Upper lobe of left lung (tissue), 6 donors: ENCODE results near the gene PLXNA2. TPM values are rescaled to one million over a fixed set of nuclear protein-coding genes. Genes with fewer than 3 reads are reported as not detected.

Experiments used
- ATAC-seq, 2 donors: fragments of 200-7000 bp; cut with Tn5 transposase; one replicate each; pipeline ENCODE4 v1.9.1; 2022; ENCODE audit warnings: mild to moderate bottlenecking in 2 of 2, moderate library complexity in 2 of 2; ENCODE audit not compliant: low FRiP score in 2 of 2
- DNase-seq, 2 donors: peaks; one replicate each; pipeline ENCODE4 v3.0.0-alpha.2; 2019 to 2020
- H3K27ac ChIP-seq, 4 donors: fragments of 200-600 bp; sonication (generic); one replicate each; pipeline ENCODE4 v1.5.1; 2016 to 2019
- H3K27me3 ChIP-seq, 4 donors: fragments of 200-600 bp; sonication (generic); one replicate each; pipeline ENCODE4 v1.5.1; 2017 to 2019
- H3K36me3 ChIP-seq, 4 donors: fragments of 200-600 bp; sonication (generic); one replicate each; pipeline ENCODE4 v1.5.1; 2016 to 2019
- H3K4me1 ChIP-seq, 4 donors: fragments of 200-600 bp; sonication (generic); one replicate each; pipeline ENCODE4 v1.5.1; 2018 to 2019
- H3K4me3 ChIP-seq, 4 donors: fragments of 200-600 bp; sonication (generic); one replicate each; pipeline ENCODE4 v1.5.1; 2017 to 2019; ENCODE audit warnings: mild to moderate bottlenecking in 2 of 4, moderate library complexity in 1 of 4
- H3K9me3 ChIP-seq, 4 donors: fragments of 200-600 bp; sonication (generic); one replicate each; pipeline ENCODE4 v1.5.1; 2018 to 2019
- EP300 ChIP-seq, 4 donors: sonication (generic); formaldehyde crosslinking; IDR thresholded peaks; one replicate each; pipeline ENCODE4 v1.5.1; 2017; ENCODE audit warnings: antibody characterized with exemption in 4 of 4, control low read depth in 2 of 4
- POLR2A ChIP-seq, 4 donors: fragments of 450-650 bp; IDR thresholded peaks; one replicate each; pipeline ENCODE4 v1.5.1; 2016 to 2017; ENCODE audit warnings: antibody characterized with exemption in 4 of 4, mild to moderate bottlenecking in 2 of 4
- POLR2AphosphoS5 ChIP-seq, 2 donors: sonication (generic); formaldehyde crosslinking; IDR thresholded peaks; one replicate each; pipeline ENCODE4 v1.5.1; 2017; ENCODE audit warnings: antibody characterized with exemption in 2 of 2
- whole genome bisulfite sequencing, 2 donors: methylation state at CpG; one replicate each; pipeline ENCODE4 v1.1.5; 2017 to 2018; 5-methylcytosine and 5-hydroxymethylcytosine counted together
- total RNA-seq, 6 donors: library from RNA; depleted of rRNA in 4 of 6; stranded (reverse); fragments of >200 nt in 4 of 6; gene quantifications; one replicate each; pipeline versions ENCODE4 v1.1.0 to v1.2.1, GENCODE V29; 2016 to 2021
- TF ChIP-seq, protein P1 (sequence below), 6 experiments: fragments of 450-650 bp in 4 of 6; fragments of 200-600 bp in 2 of 6; sonication (generic) in 2 of 6; IDR thresholded peaks; one replicate each; pipeline ENCODE4 v1.5.1; 2016 to 2019; ENCODE audit warnings: antibody characterized with exemption in 6 of 6
- donor health status: DM: no; HTN: no; CAD: no; lungs with moderate emphysema.
- donor health status: DM: no; HTN: yes; CAD: no; lungs with severe emphysema.

The PLXNA2 gene
- total RNA-seq, 6 donors from 2014 or later = 77.5 to 150 (median 101) TPM

DNA sequence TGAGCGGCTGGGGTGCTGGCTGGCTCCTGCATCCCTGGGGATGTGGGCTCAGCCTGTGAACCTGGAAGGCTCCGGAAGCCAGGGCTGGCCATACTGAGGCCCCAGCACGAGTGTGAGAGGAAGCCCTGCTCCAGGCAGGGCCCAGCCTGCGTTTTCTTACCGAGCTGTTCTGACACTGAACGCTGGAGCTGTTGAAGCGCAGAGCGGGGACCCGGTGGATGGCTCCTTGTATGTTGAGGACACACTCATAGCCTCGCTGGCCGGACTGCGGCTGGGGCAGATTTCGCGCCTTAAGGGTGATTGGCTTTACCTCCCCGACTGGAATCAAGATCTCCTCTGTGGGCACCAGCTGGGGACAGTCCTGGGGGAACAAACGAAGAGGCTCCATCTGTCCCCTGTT is 160.0 kb downstream of the PLXNA2 start:
- WGBS, 2 donors = 93 to 96% methylated on average over 5 to 16 of the region's 16 CpGs
- Histone ChIP-seq H3K27me3 (no peaks in the 10 kb centered on the region), H3K27ac (no peak overlapping the region), H3K4me1 (peaks cover 7 to 12% (median 9%) of the 10 kb centered on the region in 4 donors), H3K4me3 (no peak overlapping the region), H3K36me3 (peaks cover 5 to 86% (median 44%) of the 10 kb centered on the region in 4 donors), H3K9me3 (no peaks in the 10 kb centered on the region)
- no peak for ATAC-seq
- peak in 1 of 2 donors; percentile 68 for DNase-seq
- TF ChIP-seq EP300 (IDR thresholded peaks at IDR 0.05) (no peak), POLR2AphosphoS5 (IDR thresholded peaks at IDR 0.05) (no peak), POLR2A (IDR thresholded peaks at IDR 0.05) (no peak)
- TF ChIP-seq, protein P1, sequence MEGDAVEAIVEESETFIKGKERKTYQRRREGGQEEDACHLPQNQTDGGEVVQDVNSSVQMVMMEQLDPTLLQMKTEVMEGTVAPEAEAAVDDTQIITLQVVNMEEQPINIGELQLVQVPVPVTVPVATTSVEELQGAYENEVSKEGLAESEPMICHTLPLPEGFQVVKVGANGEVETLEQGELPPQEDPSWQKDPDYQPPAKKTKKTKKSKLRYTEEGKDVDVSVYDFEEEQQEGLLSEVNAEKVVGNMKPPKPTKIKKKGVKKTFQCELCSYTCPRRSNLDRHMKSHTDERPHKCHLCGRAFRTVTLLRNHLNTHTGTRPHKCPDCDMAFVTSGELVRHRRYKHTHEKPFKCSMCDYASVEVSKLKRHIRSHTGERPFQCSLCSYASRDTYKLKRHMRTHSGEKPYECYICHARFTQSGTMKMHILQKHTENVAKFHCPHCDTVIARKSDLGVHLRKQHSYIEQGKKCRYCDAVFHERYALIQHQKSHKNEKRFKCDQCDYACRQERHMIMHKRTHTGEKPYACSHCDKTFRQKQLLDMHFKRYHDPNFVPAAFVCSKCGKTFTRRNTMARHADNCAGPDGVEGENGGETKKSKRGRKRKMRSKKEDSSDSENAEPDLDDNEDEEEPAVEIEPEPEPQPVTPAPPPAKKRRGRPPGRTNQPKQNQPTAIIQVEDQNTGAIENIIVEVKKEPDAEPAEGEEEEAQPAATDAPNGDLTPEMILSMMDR (IDR thresholded peaks at IDR 0.05) = no peak

DNA sequence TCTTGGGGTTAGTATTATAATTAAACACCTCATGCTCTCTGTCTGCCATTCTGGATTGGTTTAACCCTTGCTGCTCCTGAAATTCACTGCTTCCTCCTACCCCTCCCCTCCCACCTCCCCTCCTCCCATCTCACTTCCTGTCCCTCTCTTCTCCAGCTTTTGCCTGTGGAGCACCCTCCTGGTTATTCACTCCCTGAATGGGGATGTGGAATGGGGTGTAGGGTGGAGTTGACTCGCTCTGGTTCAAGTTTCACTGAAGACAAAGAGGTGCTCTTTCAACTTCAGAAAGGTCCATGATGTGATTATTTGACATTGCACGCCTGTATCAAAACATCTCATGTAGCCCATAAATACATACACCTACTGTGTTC is 160.5 kb downstream of the PLXNA2 start:
- Histone ChIP-seq H3K4me3 (no peak overlapping the region), H3K36me3 (peaks cover 5 to 87% (median 49%) of the 10 kb centered on the region in 4 donors), H3K27me3 (no peaks in the 10 kb centered on the region), H3K9me3 (no peaks in the 10 kb centered on the region), H3K4me1 (peaks cover 7 to 12% (median 9%) of the 10 kb centered on the region in 4 donors), H3K27ac (no peak overlapping the region)
- no peak for ATAC-seq
- no peak for DNase-seq
- TF ChIP-seq, protein P1 (IDR thresholded peaks at IDR 0.05) = no peak
- no peak for TF ChIP-seq POLR2A (IDR thresholded peaks at IDR 0.05)
- WGBS, 2 donors = 93 to 98% methylated on average over 2 of the region's 2 CpGs

DNA sequence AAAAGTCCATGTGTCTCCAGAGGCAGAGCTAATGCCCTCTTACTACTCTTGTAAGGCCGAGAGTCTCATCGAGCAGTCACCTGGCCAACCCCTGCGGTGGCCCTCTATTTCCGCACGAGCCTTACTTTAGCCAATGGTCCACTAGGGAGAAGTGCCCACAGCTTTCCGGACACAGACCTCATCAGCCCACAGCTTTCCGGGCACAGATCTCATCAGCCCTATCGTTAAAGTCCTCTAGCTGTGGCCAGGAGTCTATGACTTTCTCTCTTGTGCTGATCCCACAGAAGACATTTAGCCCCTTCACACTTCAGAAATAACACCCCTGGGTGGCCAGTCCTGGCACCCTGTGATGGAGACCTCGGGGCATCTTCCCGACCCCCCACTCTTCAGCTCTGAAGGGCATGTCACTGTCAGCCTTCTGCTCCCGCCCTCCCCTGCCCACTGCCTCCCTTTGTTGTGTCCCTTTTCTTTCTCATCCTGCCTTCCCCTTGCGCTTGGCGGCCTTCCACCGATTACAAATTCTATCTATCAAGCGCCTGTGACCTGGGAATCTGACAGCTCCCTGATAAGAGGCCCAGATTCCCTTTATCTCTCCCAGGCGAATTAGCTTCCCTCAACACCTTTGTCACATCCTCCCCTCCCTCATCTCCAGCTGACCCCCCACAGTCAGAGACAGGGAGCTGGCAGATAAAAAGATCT is 161.0 kb downstream of the PLXNA2 start:
- H3K27ac ChIP-seq = no peak overlapping the region
- H3K27me3 ChIP-seq = no peaks in the 10 kb centered on the region
- no peak for DNase-seq
- WGBS, 2 donors = 85 to 87% methylated on average over 16 of the region's 16 CpGs
- no peak for ATAC-seq
- no peak overlapping the region for H3K4me3 ChIP-seq
- peaks cover 5 to 87% (median 53%) of the 10 kb centered on the region in 4 donors for H3K36me3 ChIP-seq
- H3K4me1 ChIP-seq = peaks cover 7 to 12% (median 9%) of the 10 kb centered on the region in 4 donors
- no peaks in the 10 kb centered on the region for H3K9me3 ChIP-seq
- TF ChIP-seq POLR2AphosphoS5 (IDR thresholded peaks at IDR 0.05) (no peak), EP300 (IDR thresholded peaks at IDR 0.05) (no peak), POLR2A (IDR thresholded peaks at IDR 0.05) (no peak)
- TF ChIP-seq, protein P1 (IDR thresholded peaks at IDR 0.05) = no peak

DNA sequence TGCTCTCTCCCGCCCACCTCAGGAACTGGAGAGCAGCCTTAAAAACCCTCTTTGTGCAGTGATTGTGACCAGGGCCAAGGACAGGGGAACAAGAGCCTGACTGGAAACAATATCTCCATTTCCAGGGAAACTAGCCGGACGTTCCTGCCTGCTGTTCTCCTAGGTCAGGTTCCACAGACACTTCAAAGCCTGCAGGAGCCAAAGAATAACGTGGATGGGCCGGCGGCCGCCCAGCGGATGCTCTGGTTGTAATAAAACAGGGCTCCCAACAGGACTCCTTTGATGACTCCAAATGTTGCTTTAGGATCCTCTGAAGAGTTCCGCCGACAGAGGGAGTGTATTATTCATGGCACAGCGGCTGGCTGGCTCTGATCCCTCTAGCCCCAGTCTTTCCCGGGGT is 162.2 kb downstream of the PLXNA2 start:
- DNase-seq (peak in 1 of 2 donors; percentile 63), ATAC-seq (no peak)
- H3K4me1 ChIP-seq = peaks cover 7 to 19% (median 9%) of the 10 kb centered on the region in 4 donors
- no peaks in the 10 kb centered on the region for H3K27me3 ChIP-seq
- H3K27ac ChIP-seq = no peak overlapping the region
- H3K9me3 ChIP-seq = no peaks in the 10 kb centered on the region
- H3K4me3 ChIP-seq = no peak overlapping the region
- TF ChIP-seq POLR2AphosphoS5 (IDR thresholded peaks at IDR 0.05) (no peak), POLR2A (IDR thresholded peaks at IDR 0.05) (no peak), EP300 (IDR thresholded peaks at IDR 0.05) (no peak)
- TF ChIP-seq, protein P1 (IDR thresholded peaks at IDR 0.05) = no peak
- 84 to 89% methylated on average over 2 to 12 of the region's 12 CpGs for WGBS, 2 donors
- H3K36me3 ChIP-seq = peaks cover 5 to 92% (median 63%) of the 10 kb centered on the region in 4 donors
